Stimulated activated CD4-positive, alpha-beta T cell treated with anti-CD3 and anti-CD28 coated beads, Interleukin-1b, Interleukin-23, amount 100 ng/mL, for 4 hours (primary cell): ENCODE data around the gene ELK4.

Experiments used
- DNase-seq, 2 donors: peaks; one replicate each; pipeline ENCODE4 v3.0.0-alpha.2; 2020; ENCODE audit warnings: low read depth in 2 of 2

ELK4 gene

GRCh38 chr1:205563927-205564441, 67.8 kb downstream of the ELK4 start:
- DNase-seq = no peak

GRCh38 chr1:205561501-205562203, 70.2 kb downstream of the ELK4 start:
- no peak for DNase-seq
